GM12878 (cell line): ENCODE results near the gene DLEC1. TPM values are rescaled to one million over a fixed set of nuclear protein-coding genes. Genes with fewer than 3 reads are reported as not detected.

Experiments
- ATAC-seq: fragments of 200-7000 bp; cut with Tn5 transposase; 3 replicates; pipeline ENCODE4 v1.9.1; 2020; ENCODE audit warnings: mild to moderate bottlenecking, moderate library complexity
- BruUV-seq: library from RNA; stranded (reverse); fragments of 400-500 nt; replicated peaks from 2 replicates; lab custom pipeline; 2021; lab: Mats Ljungman, UMichigan
- CTCF ChIA-PET: fragments of 300-600 bp; sonication (Branson Sonifier 250); formaldehyde crosslinking; extraction: SDS; loops from one replicate; lab custom pipeline; 2021; ENCODE audit warnings: inconsistent platforms; lab: Yijun Ruan, JAX
- POLR2A ChIA-PET: fragments of 350-600 bp; formaldehyde crosslinking; extraction: SDS; loops from one replicate; lab custom pipeline; 2021; ENCODE audit warnings: inconsistent platforms; lab: Charles Lee
- RAD21 ChIA-PET: fragments of 300-600 bp; sonication (Branson Sonifier 250); formaldehyde crosslinking; loops from one replicate; lab custom pipeline; 2023; ENCODE audit warnings: antibody characterized with exemption; ENCODE audit not compliant: unreplicated experiment; lab: Charles Lee
- SMC1A ChIA-PET: fragments of 300-600 bp; sonication (Branson Sonifier 250); formaldehyde crosslinking; loops from one replicate; lab custom pipeline; 2023; ENCODE audit not compliant: unreplicated experiment, uncharacterized antibody; lab: Charles Lee
- DNase-seq: peaks from one replicate; pipeline ENCODE4 v3.0.0-alpha.2; 2011; ENCODE audit warnings: low read depth, low spot score
- FAIRE-seq: peaks from 3 replicates; lab custom pipeline; 2011; peaks lifted over from hg19 to GRCh38; lab: Jason Lieb, UNC
- H2AFZ ChIP-seq: 2 replicates; pipeline ENCODE4 v1.6.0; 2011; ENCODE audit warnings: low read depth, low read length, control low read depth; ENCODE audit not compliant: control insufficient read depth
- H3K27ac ChIP-seq: 2 replicates; pipeline ENCODE4 v1.5.1; 2011; ENCODE audit warnings: control low read depth; ENCODE audit not compliant: control insufficient read depth, insufficient read depth
- H3K27me3 ChIP-seq, 2 experiments: replicated peaks in 1 of 2; 2 replicates each; pipeline versions ENCODE4 v1.6.0 to v1.6.1; 2011; ENCODE audit warnings: low read length in 1 of 2; ENCODE audit not compliant: control insufficient read depth in 2 of 2, insufficient read depth in 2 of 2
- H3K36me3 ChIP-seq, 2 experiments: 2 replicates each; pipeline ENCODE4 v1.5.1; 2011; ENCODE audit warnings: low read length in 1 of 2; ENCODE audit not compliant: control insufficient read depth in 2 of 2, insufficient read depth in 2 of 2
- H3K4me1 ChIP-seq: 2 replicates; pipeline ENCODE4 v1.6.1; 2011; ENCODE audit warnings: mild to moderate bottlenecking, low read length, moderate library complexity, mixed read lengths; ENCODE audit not compliant: control insufficient read depth, insufficient read depth
- H3K4me2 ChIP-seq: 2 replicates; pipeline ENCODE4 v1.6.0; 2011; ENCODE audit warnings: control low read depth; ENCODE audit not compliant: control insufficient read depth, insufficient read depth
- H3K4me3 ChIP-seq: fragments of 200-600 bp; sonication (generic); 2 replicates; pipeline ENCODE4 v1.5.1; 2016
- H3K79me2 ChIP-seq: 2 replicates; pipeline ENCODE4 v1.6.0; 2011; ENCODE audit warnings: low read length; ENCODE audit not compliant: control insufficient read depth, insufficient read depth
- H3K9ac ChIP-seq: 2 replicates; pipeline ENCODE4 v1.8.0; 2011; ENCODE audit warnings: low read length, control low read depth, mixed read lengths; ENCODE audit not compliant: control insufficient read depth, insufficient read depth
- H3K9me3 ChIP-seq: replicated peaks from 3 replicates; pipeline ENCODE4 v1.5.1; 2011; ENCODE audit warnings: mild to moderate bottlenecking, low read length; ENCODE audit not compliant: control insufficient read depth, insufficient read depth
- H4K20me1 ChIP-seq: 2 replicates; pipeline ENCODE4 v1.6.0; 2011; ENCODE audit not compliant: control insufficient read depth, insufficient read depth
- BACH1 ChIP-seq: fragments of 450-650 bp; IDR thresholded peaks from 2 replicates; pipeline ENCODE4 v1.6.1; 2017; ENCODE audit warnings: mild to moderate bottlenecking, borderline replicate concordance
- CBX5 ChIP-seq: sonication (generic); IDR thresholded peaks from 2 replicates; pipeline ENCODE4 v1.6.1; 2016; ENCODE audit warnings: low read depth, moderate library complexity, mild to moderate bottlenecking, inconsistent platforms
- EGR1 ChIP-seq, 2 experiments: IDR thresholded peaks; 1 replicate in 1 of 2; 2 replicates in 1 of 2; pipeline ENCODE4 v1.6.1; 2011 to 2012; ENCODE audit warnings: low read depth in 2 of 2, low read length in 2 of 2, borderline replicate concordance in 1 of 2, mild to moderate bottlenecking in 1 of 2, moderate library complexity in 1 of 2
- ESRRA ChIP-seq: IDR thresholded peaks from 2 replicates; pipeline ENCODE4 v1.6.1; 2012; ENCODE audit warnings: mild to moderate bottlenecking, low read length, improper control_type of control experiment
- FOXM1 ChIP-seq: IDR thresholded peaks from 2 replicates; pipeline ENCODE4 v1.6.1; 2012; ENCODE audit warnings: low read depth, mild to moderate bottlenecking, inconsistent platforms, low read length, moderate library complexity
- PAX5 ChIP-seq: IDR thresholded peaks from 2 replicates; pipeline ENCODE4 v1.6.1; 2011; ENCODE audit warnings: low read depth, low read length, borderline replicate concordance
- PBX3 ChIP-seq: IDR thresholded peaks from 2 replicates; pipeline ENCODE4 v1.6.1; 2011; ENCODE audit warnings: mild to moderate bottlenecking, low read depth, low read length, moderate library complexity; ENCODE audit not compliant: insufficient replicate concordance
- POLR2A ChIP-seq: IDR thresholded peaks from 2 replicates; pipeline ENCODE4 v1.6.1; 2011; ENCODE audit warnings: low read depth, mild to moderate bottlenecking, low read length
- TCF3 ChIP-seq: IDR thresholded peaks from 2 replicates; pipeline ENCODE4 v1.6.1; 2012; ENCODE audit warnings: low read depth, mild to moderate bottlenecking, low read length, borderline replicate concordance; ENCODE audit not compliant: insufficient read depth
- USF1 ChIP-seq: IDR thresholded peaks from 2 replicates; pipeline ENCODE4 v1.6.1; 2011; ENCODE audit warnings: borderline replicate concordance, low read depth, mild to moderate bottlenecking, moderate library complexity, mixed read lengths, low read length; ENCODE audit not compliant: insufficient read depth; ENCODE audit errors: extremely low read length
- ZBTB40 ChIP-seq: fragments of 450-650 bp; IDR thresholded peaks from 2 replicates; pipeline ENCODE4 v1.6.1; 2016; ENCODE audit warnings: mild to moderate bottlenecking, moderate library complexity, borderline replicate concordance
- ZSCAN29 ChIP-seq: fragments of 450-650 bp; IDR thresholded peaks from 2 replicates; pipeline ENCODE4 v1.6.1; 2017; ENCODE audit warnings: mild to moderate bottlenecking, moderate library complexity
- ZZZ3 ChIP-seq: IDR thresholded peaks from 2 replicates; pipeline ENCODE4 v1.6.1; 2011; ENCODE audit warnings: low read depth; ENCODE audit not compliant: control insufficient read depth, insufficient read length
- WGBS: methylation state at CpG from one replicate; pipeline ENCODE4 v1.1.6; 2016; ENCODE audit warnings: low lambda C conversion rate; ENCODE audit not compliant: insufficient replicate concordance, insufficient coverage; ENCODE audit errors: missing lambda C conversion rate; 5-methylcytosine and 5-hydroxymethylcytosine counted together
- in situ Hi-C: fragments of 300-500 bp; cut with MboI; formaldehyde crosslinking; loops from 9 replicates; pipeline ENCODE4 v1.14.3; 2018; ENCODE audit warnings: mixed read lengths
- intact Hi-C: fragments of 100-400 bp; cut with micrococcal nuclease; formaldehyde crosslinking; loops from one replicate; pipeline ENCODE4 v1.14.2; 2022; ENCODE audit not compliant: unreplicated experiment
- polyA plus RNA-seq, 11 experiments: library from polyadenylated mRNA; depleted of rRNA in 4 of 11; unstranded in 6 of 11; stranded (reverse) in 5 of 11; fragments of >200 nt; fragmentation: Nextera tagmentation in 4 of 11; fragmentation: Illumina TruSeq in 1 of 11; extraction: Ambion mirVana in 4 of 11; extraction: Trizol in 1 of 11; gene quantifications; 1 replicate in 1 of 11; 2 replicates in 10 of 11; pipeline versions ENCODE4 v1.2.1 to v1.2.3, GENCODE V29; 2011 to 2016; ENCODE audit warnings: inconsistent platforms in 2 of 11, missing spikeins in 2 of 11, low read depth in 1 of 11
- total RNA-seq, 4 experiments: library from RNA; depleted of rRNA in 3 of 4; stranded (reverse); fragments of >200 nt in 3 of 4; fragmentation: Illumina TruSeq in 1 of 4; extraction: Trizol in 1 of 4; gene quantifications; 2 replicates each; pipeline versions ENCODE4 v1.2.1 to v1.2.3, GENCODE V29; 2013 to 2021

The DLEC1 gene
- total and polyA plus RNA-seq, 10 of the 15 experiments (the other 5 are each of a cell fraction or from before 2014, with no cell fraction given) = 0.03 to 0.29 (median 0.07) TPM; not detected in 3

- no peak overlapping the region for H2AFZ ChIP-seq
These were observed 4.5 kb downstream of the DLEC1 start for GRCh38 chr3:38043486-38043885.

GRCh38 chr3:38046027-38046426 lies 7.0 kb downstream of the DLEC1 start:
- Histone ChIP-seq H3K9me3 (no peaks in the 10 kb centered on the region), H3K4me2 (no peak overlapping the region), H2AFZ (no peak overlapping the region), H3K27me3 (no peaks in the 10 kb centered on the region; a peak in 1 of 4 replicates), H3K4me3 (no peak overlapping the region), H3K27ac (no peak overlapping the region), H4K20me1 (no peaks in the 10 kb centered on the region), H3K4me1 (no peaks in the 10 kb centered on the region), H3K9ac (no peak overlapping the region), H3K79me2 (no peaks in the 10 kb centered on the region), H3K36me3 (no peaks in the 10 kb centered on the region)
- no peak for FAIRE-seq
- intact Hi-C loops = no loop called here
- no TSS peak for BruUV-seq
- in situ Hi-C loops = no loop called here
- RAD21 ChIA-PET = no interaction called here
- WGBS = 28% methylated on average over 4 of the region's 4 CpGs
- POLR2A ChIA-PET = no interaction called here
- ATAC-seq = no peak
- SMC1A ChIA-PET = no interaction called here
- no peak for DNase-seq
- CTCF ChIA-PET = no interaction called here
- TF ChIP-seq PBX3 (no peak), USF1 (no peak), PAX5 (no peak), TCF3 (no peak), ZZZ3 (no peak), POLR2A (no peak), ZBTB40 (no peak), FOXM1 (no peak), ESRRA (no peak), CBX5 (no peak)

More at GRCh38 chr3:38043486-38043885, 4.5 kb downstream of the DLEC1 start:
- POLR2A ChIA-PET = no interaction called here
- Histone ChIP-seq H3K36me3 (no peaks in the 10 kb centered on the region), H3K27ac (no peak overlapping the region), H3K9ac (no peak overlapping the region), H3K4me2 (no peak overlapping the region), H3K27me3 (peaks cover 0 to 3% of the 10 kb centered on the region in 2 experiments; a peak in 2 of 4 replicates), H4K20me1 (no peaks in the 10 kb centered on the region), H3K4me3 (no peak overlapping the region), H3K79me2 (no peaks in the 10 kb centered on the region), H3K9me3 (no peaks in the 10 kb centered on the region), H3K4me1 (peaks cover 12% of the 10 kb centered on the region)
- DNase-seq (no peak), ATAC-seq (no peak), FAIRE-seq (no peak)
- 71% methylated on average over 4 of the region's 4 CpGs for WGBS
- CTCF ChIA-PET = interaction anchor here (0.6 kb wide), 1 partner anchor 582 kb away, joined by 6 read pairs; no protein-coding TSS in a partner anchor
- SMC1A ChIA-PET = no interaction called here
- in situ Hi-C loops (no loop called here), intact Hi-C loops (no loop called here)
- no TSS peak for BruUV-seq
- RAD21 ChIA-PET = no interaction called here
- TF ChIP-seq ZSCAN29 (no peak), BACH1 (no peak), EGR1 (IDR thresholded peaks at IDR 0.05; ENCODE audit: borderline replicate concordance in 1 of 2, low read depth in 2 of 2, low read length in 2 of 2) (no peak)
